CD4-positive, alpha-beta T cell treated with Interleukin-17A for 4 hours (primary cell): ENCODE data around the gene RNF212B.
"Not testable (repeated sequence)": the region's sequence is repeated elsewhere in the genome, so short reads cannot be mapped to it uniquely, and the experiment has no call there.

Experiments used
- DNase-seq: peaks from one replicate; pipeline ENCODE4 v3.0.0-alpha.2; 2020; ENCODE audit warnings: mixed read lengths

RNF212B gene, protein sequence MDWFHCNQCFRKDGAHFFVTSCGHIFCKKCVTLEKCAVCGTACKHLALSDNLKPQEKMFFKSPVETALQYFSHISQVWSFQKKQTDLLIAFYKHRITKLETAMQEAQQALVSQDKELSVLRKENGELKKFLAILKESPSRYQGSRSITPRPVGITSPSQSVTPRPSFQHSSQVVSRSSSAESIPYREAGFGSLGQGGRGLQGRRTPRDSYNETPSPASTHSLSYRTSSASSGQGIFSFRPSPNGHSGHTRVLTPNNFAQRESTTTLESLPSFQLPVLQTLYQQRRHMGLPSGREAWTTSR

DNA sequence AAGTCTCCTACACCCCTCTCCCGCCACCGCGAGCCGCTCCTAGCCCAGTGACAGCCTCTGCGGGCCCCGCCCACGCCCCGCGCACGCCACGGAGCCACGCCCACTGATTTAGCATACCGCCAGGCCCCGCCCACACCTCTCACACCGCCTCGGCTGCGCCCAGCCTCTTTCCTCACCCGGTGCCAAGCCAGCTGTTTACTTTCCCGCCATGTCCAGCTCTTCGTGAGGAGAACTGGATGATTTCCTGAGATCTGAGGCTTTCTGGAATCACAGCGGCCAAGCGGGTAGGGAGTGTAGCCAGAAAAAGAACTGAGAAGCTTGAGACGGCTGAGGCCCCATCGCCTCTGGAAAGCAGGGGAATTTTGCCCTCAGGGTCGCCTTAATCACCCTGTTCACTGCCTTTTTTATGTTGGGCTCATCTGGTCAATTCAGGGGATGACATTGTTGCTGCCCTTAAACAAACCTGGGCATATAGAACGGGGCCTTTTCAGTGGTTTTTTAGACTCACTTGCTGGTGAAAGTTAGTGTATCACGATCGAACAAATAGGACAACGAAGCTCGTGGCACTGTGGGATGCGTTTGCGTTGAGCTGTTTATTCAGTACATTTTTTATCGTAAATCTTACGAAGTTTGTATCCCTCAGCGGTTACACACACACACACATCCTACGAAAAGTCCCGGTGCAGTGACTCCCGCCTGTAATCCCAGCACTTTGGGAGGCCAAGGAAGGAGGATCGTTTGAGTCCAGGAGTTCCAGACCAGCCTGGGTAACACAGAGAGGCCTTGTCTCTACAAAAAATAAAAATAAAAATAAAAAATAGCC is at the start of gene RNF212B:
TSS of gene RNF212B (plus strand) at position 165 of the 823 bp plus-strand sequence. CDS start 2,410 bp downstream, outside the sequence.
- peak; percentile 84 for DNase-seq

DNA sequence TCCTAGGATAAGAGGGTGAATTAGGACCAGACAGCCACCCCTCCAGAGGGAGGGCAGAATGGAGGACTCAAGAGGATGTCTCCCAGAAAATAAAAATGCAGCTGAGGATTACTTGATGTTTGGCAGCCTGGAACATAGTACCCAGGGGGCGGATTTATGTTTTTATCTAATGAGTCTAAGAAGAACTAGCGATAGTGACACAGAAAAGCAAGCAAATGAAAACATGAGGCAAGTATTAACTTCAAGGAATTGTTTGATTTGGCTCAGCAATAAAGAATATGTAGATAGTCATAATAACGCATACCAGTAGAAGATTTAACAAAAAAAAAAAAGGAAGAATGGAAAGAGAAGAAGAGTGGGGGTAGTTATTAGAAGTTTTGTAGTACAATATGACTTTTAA is 44.3 kb upstream of the RNF212B start:
- no peak for DNase-seq

DNA sequence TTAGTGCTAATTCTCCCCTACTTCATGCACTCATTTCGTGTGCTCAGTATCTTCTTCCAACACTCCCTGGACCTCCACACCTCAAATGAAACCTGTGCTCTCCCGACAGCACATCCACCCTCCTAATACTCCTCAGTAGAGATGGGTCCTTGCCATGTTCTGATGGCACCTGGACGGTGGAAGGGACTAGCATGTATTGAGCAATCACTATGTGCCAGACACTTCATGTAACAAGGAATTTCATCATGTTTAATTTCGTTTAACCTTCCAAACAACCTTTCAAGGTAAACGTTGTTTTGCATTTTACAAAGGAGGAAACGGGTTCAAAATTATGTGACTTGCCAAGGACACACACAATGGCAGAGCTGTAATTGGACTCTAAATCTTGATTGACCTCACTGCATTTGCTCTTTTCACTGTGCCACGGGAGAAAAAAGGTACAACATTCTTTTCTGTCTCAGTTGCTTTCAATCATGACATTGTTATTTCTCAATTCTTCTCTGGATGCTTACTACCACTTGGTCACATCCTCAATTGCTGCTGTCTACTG is 42.1 kb upstream of the RNF212B start:
- no peak for DNase-seq

- DNase-seq = not testable (repeated sequence)
Measured at GRCh38 chr14:23196487-23196886, 41.2 kb upstream of the RNF212B start.

- not testable (repeated sequence) for DNase-seq
Measured at GRCh38 chr14:23199141-23199540, 38.6 kb upstream of the RNF212B start.

- no peak for DNase-seq
Measured at GRCh38 chr14:23202001-23202400, 35.7 kb upstream of the RNF212B start.

GRCh38 chr14:23206422-23207145 is 31.2 kb upstream of the RNF212B start:
- DNase-seq = no peak

DNA sequence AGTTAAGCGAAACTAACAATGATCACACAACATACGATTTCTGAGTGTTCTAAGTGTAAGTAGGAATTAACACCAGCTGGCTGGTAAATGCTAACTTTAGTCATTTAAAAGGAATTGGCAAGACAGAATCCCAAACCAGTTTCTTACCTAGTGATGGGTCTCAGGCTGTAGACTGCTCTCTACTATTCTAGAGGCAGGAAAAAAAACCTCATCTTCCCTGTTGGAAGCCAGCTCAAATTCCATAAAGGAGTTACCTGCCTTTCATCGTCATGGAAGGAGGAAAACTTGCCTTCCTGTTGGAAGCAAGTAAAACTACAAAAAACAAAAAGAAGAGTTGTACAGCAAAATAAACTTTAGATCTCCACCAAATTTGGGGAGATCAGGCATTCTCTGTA is 30.6 kb upstream of the RNF212B start:
- DNase-seq = no peak

DNA sequence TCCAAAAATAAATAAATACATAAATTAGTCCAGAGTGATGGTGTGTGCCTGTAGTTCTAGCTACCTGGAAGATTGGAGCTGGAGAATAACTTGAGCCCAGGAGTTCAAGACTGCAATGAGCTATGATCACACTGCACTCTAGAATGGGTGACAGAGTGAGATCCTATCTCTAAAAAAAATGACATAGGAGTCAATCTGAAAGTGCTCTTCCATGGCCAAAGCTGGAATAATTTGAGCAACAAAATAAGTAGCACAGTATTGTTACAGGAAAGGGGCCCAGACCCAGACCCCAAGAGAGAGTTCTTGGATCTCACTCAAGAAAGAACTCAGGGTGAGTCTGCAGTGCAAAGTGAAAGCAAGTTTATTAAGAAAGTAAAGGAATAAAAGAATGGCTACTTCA is 29.4 kb upstream of the RNF212B start:
- DNase-seq = no peak

- DNase-seq = no peak
Measured at GRCh38 chr14:23209651-23210423, 27.9 kb upstream of the RNF212B start.

- DNase-seq = no peak
Measured at GRCh38 chr14:23215421-23215820, 22.3 kb upstream of the RNF212B start.

GRCh38 chr14:23217032-23218020 is 20.4 kb upstream of the RNF212B start:
- DNase-seq = no peak

DNA sequence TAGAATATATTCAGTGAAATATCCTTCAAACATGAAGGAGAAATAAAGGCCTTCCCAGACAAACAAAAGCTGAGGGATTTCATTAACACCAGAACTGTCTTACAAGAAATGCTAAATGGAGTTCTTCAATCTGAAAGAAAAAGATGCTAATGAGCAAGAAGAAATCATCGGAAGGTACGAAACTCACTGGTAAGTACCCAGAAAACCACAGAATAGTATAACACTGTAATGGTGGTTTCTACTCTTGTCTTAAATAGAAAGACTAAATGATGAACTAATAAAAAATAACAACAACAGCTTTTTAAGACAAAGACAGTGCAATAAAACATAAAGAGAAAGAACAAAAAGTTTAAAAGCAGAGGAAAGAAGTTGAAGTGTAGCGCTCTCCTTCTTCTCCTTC is 18.7 kb upstream of the RNF212B start:
- DNase-seq = no peak

DNA sequence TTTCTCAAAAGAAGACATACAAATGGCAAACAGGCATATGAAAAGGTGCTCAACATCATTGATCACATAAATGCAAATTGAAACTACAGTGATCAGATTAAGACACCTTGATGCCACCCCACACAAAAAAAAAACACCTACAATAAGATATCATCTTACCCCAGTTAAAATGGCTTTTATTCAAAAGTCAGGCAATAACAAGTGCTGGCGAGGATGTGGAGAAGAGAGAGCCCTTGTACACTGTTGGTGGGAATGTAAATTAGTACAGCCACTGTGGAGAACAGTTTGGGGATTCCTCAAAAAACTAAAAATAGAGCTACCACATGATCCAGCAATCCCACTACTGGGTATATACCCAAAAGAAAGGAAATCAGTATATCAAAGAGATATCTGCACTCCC is 12.8 kb upstream of the RNF212B start:
- DNase-seq = not testable (repeated sequence)

DNA sequence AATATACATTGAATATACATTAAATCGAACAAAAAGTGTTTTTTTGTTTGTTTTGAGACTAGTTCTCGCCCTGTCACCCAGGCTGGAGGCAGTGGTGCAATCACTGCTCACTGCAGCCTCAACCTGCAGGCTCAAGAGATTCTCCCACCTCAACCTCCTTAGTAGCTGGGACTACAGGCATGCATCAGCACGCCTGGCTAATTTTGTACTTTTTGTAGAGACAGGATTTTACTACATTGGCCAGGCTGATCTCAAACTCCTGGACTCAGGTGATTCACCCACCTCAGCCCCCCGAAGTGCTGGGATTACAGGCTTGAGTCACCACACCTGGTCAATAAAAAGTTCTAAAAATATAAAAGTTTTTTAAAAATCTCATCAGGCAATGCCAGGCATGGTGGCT is 10.2 kb upstream of the RNF212B start:
- no peak for DNase-seq

- no peak for DNase-seq
Measured at GRCh38 chr14:23228812-23229211, 8.9 kb upstream of the RNF212B start.

DNA sequence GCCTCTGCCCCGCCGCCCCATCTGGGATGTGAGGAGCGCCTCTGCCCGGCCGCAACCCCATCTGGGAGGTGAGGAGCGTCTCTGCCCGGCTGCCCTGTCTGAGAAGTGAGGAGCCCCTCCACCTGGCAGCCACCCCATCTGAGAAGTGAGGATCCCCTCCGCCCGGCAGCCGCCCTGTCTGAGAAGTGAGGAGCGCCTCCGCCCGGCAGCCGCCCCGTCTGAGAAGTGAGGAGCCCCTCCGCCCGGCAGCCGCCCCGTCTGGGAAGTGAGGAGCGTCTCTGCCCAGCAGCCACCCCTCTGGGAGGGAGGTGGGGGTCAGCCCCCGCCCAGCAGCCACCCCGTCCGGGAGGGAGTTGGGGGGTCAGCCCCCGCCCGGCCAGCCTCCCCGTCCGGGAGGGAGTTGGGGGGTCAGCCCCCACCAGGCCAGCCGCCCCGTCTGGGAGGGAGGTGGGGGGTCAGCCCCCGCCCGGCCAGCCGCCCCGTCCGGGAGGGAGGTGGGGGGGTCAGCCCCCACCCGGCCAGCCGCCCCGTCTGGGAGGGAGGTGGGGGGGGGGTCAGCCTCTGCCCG is 5.4 kb upstream of the RNF212B start:
- DNase-seq = not testable (repeated sequence)

GRCh38 chr14:23240661-23241060 is 2.9 kb downstream of the RNF212B start:
- DNase-seq = no peak

GRCh38 chr14:23241061-23241715 is 3.5 kb downstream of the RNF212B start:
- not testable (repeated sequence) for DNase-seq

GRCh38 chr14:23242076-23242475 is 4.3 kb downstream of the RNF212B start:
- DNase-seq = no peak
